ENCODE data around the gene DNM3. TPM values are rescaled to one million over a fixed set of nuclear protein-coding genes. Genes with fewer than 3 reads are reported as not detected.

DNM3 gene
- total and polyA plus RNA-seq, 10 of the 15 experiments (the other 5 are each of a cell fraction or from before 2014, with no cell fraction given) = 0.03 to 1.5 (median 0.08) TPM; not detected in 3

GRCh38 chr1:172430128-172430454 is 588.8 kb downstream of the DNM3 start:
- ChIA-PET SMC1A (ENCODE audit: uncharacterized antibody, unreplicated experiment) (interaction anchor here (0.9 to 3.2 kb wide), 5 partner anchors 13 to 427 kb away, joined by 4 to 13 read pairs (median 4); partner anchors contain the start of gene PIGC), CTCF (interaction anchor here (0.6 to 7.1 kb wide), 17 partner anchors 9 to 917 kb away, joined by 3 to 66 read pairs (median 4); partner anchors contain the start of genes C1orf105 and PIGC), POLR2A (no interaction called here), RAD21 (ENCODE audit: unreplicated experiment) (interaction anchor here (0.6 to 2.5 kb wide), 3 partner anchors 13 to 428 kb away, joined by 3 to 11 read pairs (median 3); partner anchors contain the start of gene PIGC)
- no peak overlapping the region for H3K4me3 ChIP-seq
- no peak for ATAC-seq
- no peak overlapping the region for H3K4me2 ChIP-seq (ENCODE audit: control insufficient read depth, insufficient read depth)
- intact Hi-C loops (cut with micrococcal nuclease; ENCODE audit: unreplicated experiment) = no loop called here
- no peak for TF ChIP-seq MXI1 (IDR thresholded peaks at IDR 0.05; ENCODE audit: low read depth, low read length)
- TF ChIP-seq MEF2A (IDR thresholded peaks at IDR 0.05; ENCODE audit: insufficient read depth, low read depth, low read length) = no peak
- no peak for TF ChIP-seq ELK1 (IDR thresholded peaks at IDR 0.05; ENCODE audit: low read depth, low read length)
- no peak for TF ChIP-seq TBL1XR1 (IDR thresholded peaks at IDR 0.05; ENCODE audit: low read depth, low read length)
- no peak for TF ChIP-seq RELB (IDR thresholded peaks at IDR 0.05; ENCODE audit: low read depth)
- no peak for TF ChIP-seq KDM1A (IDR thresholded peaks at IDR 0.05; ENCODE audit: borderline replicate concordance)
- TF ChIP-seq REST (IDR thresholded peaks at IDR 0.05; ENCODE audit: low read depth, low read length) = no peak
- no peak for TF ChIP-seq CHD2 (IDR thresholded peaks at IDR 0.05; ENCODE audit: borderline replicate concordance, low read depth, low read length)
- no peak for TF ChIP-seq ESRRA (IDR thresholded peaks at IDR 0.05; ENCODE audit: low read length)
- TF ChIP-seq SMAD1 (IDR thresholded peaks at IDR 0.05; ENCODE audit: low read depth, partially characterized antibody) = no peak
- no peak for TF ChIP-seq ZBTB4 (CRISPR knock-in tag; IDR thresholded peaks at IDR 0.05)
- no peak for TF ChIP-seq TCF12 (IDR thresholded peaks at IDR 0.05; ENCODE audit: low read depth, low read length)
- no peak for TF ChIP-seq NR2C2 (IDR thresholded peaks at IDR 0.05; ENCODE audit: borderline replicate concordance, control insufficient read depth, insufficient read length, low read depth)
- TF ChIP-seq CBFB (IDR thresholded peaks at IDR 0.05; ENCODE audit: low read depth) = no peak
- no peak for TF ChIP-seq ZBED1 (IDR thresholded peaks at IDR 0.05; ENCODE audit: borderline replicate concordance)
- BruUV-seq (replicated peaks) = no TSS peak
- H3K9me3 ChIP-seq (replicated peaks; ENCODE audit: control insufficient read depth, insufficient read depth, low read length) = no peaks in the 10 kb centered on the region; the same call in 2 of the 3 replicates
- H3K27ac ChIP-seq (ENCODE audit: control insufficient read depth, insufficient read depth) = no peak overlapping the region
- H3K27me3 ChIP-seq (replicated peaks in 1 of 2; ENCODE audit: control insufficient read depth in 2 of 2, insufficient read depth in 2 of 2, low read length in 1 of 2) = no peaks in the 10 kb centered on the region
- no peaks in the 10 kb centered on the region for H4K20me1 ChIP-seq (ENCODE audit: control insufficient read depth, insufficient read depth)
- FAIRE-seq = no peak
- in situ Hi-C loops (cut with MboI) = loop anchor here (5.0 to 25.0 kb wide), 2 partner anchors 433 to 643 kb away; partner anchors contain the start of gene METTL13
- no peak for DNase-seq (ENCODE audit: low read depth, low spot score)
- H2AFZ ChIP-seq (ENCODE audit: control insufficient read depth, low read depth, low read length) = no peak overlapping the region
- no peaks in the 10 kb centered on the region for H3K36me3 ChIP-seq (ENCODE audit: control insufficient read depth in 2 of 2, insufficient read depth in 2 of 2, low read length in 1 of 2)
- no peak overlapping the region for H3K9ac ChIP-seq (ENCODE audit: control insufficient read depth, insufficient read depth, low read length)
- H3K4me1 ChIP-seq (ENCODE audit: control insufficient read depth, insufficient read depth, low read length) = peaks cover 8% of the 10 kb centered on the region
- no peaks in the 10 kb centered on the region for H3K79me2 ChIP-seq (ENCODE audit: control insufficient read depth, insufficient read depth, low read length)
- 30% methylated on average over 1 of the region's 1 CpG for WGBS (ENCODE audit: insufficient coverage, insufficient replicate concordance, low lambda C conversion rate, missing lambda C conversion rate)

All from GM12878 (cell line).